CD4-positive, alpha-beta T cell treated with Interleukin-21 for 1 hour (primary cell): Measurements from ENCODE around the gene PLOD3.
"Not testable (repeated sequence)": the region's sequence is repeated elsewhere in the genome, so short reads cannot be mapped to it uniquely, and the experiment has no call there.

ENCODE experiments used
- DNase-seq: peaks from one replicate; pipeline ENCODE4 v3.0.0-alpha.2; 2020

The PLOD3 gene, protein sequence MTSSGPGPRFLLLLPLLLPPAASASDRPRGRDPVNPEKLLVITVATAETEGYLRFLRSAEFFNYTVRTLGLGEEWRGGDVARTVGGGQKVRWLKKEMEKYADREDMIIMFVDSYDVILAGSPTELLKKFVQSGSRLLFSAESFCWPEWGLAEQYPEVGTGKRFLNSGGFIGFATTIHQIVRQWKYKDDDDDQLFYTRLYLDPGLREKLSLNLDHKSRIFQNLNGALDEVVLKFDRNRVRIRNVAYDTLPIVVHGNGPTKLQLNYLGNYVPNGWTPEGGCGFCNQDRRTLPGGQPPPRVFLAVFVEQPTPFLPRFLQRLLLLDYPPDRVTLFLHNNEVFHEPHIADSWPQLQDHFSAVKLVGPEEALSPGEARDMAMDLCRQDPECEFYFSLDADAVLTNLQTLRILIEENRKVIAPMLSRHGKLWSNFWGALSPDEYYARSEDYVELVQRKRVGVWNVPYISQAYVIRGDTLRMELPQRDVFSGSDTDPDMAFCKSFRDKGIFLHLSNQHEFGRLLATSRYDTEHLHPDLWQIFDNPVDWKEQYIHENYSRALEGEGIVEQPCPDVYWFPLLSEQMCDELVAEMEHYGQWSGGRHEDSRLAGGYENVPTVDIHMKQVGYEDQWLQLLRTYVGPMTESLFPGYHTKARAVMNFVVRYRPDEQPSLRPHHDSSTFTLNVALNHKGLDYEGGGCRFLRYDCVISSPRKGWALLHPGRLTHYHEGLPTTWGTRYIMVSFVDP

DNA sequence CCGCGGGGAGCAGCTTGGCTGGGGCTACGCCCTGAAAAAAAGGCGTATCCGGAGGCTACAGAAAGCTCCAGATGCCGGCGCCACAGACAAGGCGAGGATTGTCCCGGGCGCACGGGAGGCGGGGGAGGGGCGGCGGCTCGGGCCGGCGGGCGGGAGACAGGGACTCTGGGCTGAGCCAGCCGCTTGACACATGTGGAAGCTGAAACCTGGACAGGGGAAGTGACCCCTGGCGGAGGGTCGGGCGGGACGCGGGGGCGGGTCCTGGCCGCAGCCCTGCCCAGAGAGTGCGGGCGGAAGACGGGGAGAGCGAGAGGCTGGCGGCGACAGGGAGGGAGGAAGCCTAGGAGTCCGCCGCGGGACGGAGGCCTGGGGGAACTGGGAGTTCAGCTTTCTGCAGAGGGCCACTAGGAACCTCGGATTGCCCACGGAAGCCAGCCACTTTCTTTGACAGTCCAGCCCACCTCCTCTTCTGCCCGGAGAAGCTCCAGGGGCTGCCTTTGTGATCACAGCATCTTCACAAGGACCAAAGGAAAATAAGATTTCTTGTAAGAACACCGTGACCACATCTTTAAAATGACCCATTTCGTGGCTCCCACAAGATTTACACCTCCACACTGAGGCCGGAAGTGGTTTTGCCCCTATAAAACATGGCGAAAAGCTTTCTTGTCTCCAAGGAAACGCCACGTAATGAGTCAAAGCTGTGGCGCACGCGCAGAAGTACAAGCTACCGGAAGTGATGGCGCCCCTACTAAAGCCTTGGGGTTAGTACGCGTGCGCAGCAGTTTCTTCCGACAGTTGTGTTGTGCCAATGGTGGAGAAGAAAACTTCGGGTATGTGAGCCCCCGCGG lies at the start of gene PLOD3, which contains the start of gene ZNHIT1:
Gene PLOD3, minus strand, starts transcription at position 194 of the 848 bp plus-strand sequence. CDS start 307 bp downstream, outside the sequence.
Gene ZNHIT1, plus strand, starts transcription at position 778 of the 848 bp plus-strand sequence. Its CDS starts 31 bp downstream, at position 809.
- DNase-seq = peak; percentile 98

DNA sequence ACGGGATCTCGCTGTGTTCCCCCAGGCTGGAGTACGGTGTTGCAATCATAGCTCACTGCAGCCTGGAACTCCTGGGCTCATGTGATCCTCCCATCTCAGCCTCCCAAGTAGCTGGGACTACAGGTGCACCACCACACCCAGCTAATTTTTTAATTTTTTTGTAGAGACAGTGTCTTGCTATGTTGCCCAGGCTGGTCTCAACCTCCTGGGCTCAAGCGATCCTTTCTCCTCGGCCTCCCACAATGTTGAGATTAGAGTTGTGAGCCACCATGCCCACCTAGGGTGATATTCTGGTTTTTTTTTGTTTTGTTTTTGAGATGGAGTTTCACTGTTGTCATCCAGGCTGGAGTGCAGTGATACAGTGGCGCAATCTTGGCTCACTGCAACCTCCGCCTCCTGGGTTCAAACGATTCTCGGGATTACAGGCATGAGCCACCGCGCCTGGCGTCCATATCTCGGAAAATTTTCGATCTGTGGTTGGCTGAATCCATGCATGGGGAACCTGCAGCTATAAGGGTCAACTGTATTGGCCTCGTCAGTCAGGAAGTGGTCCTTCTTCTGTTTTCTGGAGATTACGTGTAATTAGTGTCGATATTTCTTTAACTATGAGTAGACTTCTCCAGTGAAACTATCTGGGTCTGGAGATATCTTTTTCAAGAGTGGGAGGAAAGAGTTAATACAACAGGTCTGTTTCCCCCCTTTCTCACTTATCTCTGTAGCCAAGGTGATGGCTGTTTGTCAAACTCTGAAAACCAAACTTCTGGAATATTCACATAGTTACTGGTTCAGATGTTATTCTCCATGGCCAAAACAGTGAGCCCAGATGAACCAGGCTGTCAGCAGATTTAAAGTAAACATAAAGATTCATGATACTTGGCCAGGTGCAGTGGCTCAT lies 48.5 kb upstream of the PLOD3 start:
- DNase-seq = no peak

DNA sequence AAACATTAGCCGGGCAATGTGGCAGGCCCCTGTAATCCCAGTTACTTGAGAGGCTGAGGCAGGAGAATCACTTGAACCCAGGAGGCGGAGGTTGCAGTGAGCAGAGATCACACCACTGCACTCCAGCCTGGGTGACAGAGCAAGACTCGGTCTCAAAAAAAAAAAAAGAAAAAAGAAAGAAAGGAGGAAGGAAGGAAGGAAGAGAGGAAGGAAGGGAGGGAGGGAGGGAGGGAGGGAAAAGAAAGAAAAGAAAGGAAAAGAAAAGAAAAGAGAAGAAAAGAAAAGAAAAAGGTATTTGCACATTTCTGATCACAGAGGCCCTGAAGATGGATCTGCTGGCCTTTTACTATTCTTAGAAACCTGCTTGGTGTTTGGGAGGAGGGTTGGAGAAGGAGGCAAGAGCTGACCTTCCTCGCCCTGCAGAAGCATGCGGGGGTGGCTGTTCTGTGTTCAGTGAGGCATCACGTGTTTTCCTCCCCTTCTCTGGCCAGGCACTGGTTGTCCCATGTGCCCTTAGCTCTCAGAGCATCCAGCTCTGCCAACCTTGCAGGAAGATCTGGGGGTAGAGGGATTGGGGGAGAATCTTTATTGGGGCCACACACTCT lies 46.8 kb upstream of the PLOD3 start:
- not testable (repeated sequence) for DNase-seq

DNA sequence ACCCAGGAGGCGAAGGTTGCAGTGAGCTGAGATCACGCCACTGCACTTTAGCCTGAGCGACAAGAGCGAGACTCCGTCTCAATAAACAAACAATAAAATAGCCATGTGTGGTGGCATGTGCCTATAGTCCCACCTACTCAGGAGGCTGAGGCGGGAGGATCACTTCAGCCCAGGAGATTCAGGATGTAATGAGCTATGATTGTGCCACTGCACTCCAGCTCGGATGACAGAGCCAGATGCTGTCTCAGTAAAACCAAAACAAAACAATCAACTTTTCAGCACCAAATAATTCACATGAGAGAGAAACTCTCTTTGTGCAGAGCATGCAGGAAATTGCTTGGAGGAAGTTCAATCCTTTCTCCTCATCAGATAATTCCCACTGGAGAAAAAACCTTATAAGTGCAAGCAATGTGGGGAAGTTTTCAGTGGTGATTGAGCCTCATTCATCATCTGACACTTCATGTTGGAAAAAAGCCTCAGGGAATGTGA lies 40.9 kb upstream of the PLOD3 start:
- no peak for DNase-seq

DNA sequence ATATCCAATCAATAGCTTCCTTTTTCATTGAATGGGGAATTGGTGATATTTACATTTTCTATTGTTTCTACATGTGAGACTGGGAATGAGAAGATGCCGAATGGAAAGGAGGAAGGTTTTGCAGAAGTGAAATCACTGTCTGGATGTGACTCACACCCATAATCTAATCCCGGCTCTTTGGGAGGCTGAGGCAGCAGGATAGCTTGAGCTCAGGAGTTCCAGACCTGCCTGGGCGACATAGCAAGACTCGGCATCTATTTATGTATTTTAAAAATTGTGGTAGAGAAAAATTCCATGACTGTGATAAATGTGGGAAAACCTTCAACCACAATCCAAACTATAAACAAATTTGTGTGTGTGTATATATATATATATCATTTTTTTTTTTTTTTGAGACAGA lies 38.4 kb upstream of the PLOD3 start:
- DNase-seq = no peak

DNA sequence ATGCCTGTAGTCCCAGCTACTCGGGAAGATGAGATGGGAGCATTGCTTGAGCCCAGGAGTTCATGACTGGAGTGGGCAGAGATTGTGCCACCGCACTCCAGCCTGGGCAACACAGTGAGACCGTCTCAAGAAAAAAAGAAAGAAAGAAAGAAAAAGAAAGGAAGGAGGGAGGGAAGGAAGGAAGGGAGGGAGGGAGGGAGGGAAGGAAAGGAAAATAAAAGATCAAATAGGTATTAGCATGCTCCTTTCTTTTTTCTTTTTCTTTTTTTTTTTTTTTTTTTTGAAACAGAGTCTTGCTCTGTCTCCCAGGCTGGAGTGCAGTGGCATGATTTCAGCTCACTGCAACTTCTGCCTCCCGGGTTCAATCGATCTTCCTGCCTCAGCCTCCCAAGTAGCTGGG lies 35.8 kb upstream of the PLOD3 start:
- DNase-seq = not testable (repeated sequence)

DNA sequence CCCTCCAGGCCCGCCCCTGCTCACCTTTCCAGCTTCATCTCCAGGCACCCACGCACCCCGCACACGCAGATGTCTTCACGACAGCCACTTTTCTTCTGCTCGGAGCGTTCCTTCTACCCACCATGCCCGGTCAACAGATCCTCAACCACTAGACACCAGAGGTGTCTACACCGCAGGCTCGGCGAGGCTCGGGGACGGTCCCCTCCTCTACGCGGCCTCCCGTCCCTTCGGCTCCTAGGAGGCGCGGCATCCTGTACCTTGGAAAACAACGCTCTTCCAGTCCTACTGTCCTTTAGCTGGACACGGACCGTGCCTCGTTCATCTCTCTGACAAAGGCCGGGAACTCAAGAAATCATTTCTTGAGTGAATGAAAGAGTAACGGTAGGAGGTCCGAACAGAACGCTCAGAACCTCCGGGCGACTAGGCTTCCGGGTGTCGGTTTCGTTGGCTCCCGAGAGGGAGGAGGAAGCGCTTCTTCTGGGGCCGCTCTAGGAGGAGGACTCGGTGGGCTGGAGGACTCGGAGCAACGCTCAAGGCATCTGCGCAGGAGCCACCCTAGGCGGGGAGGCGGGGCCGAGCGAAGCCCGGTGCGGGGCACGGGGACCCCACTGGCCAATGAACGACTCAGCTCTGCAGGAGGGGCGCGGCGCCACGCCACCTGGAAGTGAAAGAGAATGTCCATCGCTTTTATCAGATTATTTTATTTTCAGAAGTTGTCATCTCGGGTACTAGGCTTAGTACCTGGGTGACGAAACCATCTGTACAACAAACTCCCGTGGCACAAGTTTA lies 34.7 kb upstream of the PLOD3 start:
- peak; percentile 99 for DNase-seq

DNA sequence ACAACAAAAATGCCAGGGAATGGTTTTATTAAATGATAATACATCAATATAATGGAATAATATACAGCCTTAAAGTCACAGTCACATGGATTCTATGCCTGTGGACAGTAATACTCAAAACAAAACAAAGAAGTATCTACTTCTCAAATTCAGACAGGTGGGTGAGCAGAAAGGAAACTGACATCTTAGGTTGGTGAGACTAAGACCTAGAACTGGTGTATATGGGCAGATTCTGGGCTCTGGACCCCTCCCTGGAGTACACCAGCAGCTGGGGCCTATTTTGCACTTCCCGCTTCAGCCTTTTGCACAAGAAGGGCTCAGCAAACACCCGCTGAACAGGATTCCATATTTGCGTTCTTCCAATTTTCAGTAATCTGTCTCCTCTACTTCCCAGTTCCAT lies 32.9 kb upstream of the PLOD3 start:
- no peak for DNase-seq

DNA sequence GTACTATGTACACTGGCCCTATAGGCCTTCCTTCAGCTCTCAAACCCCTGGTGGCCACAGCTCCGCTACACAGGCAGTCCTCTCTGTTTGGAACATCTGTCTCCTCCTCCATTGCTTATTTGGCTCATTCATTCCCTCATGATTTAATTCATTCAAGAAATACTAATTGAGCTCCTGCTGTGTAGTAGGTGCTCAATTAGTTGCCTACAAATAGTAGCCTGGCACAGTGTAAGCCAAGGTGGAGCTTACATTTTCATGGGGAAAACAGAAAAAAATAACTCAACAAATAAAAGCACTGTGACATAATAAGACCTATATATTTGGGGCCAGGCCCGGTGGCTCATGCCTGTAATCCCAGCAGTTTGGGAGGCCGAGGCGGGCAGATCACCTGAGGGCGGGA lies 30.9 kb upstream of the PLOD3 start:
- DNase-seq = no peak

DNA sequence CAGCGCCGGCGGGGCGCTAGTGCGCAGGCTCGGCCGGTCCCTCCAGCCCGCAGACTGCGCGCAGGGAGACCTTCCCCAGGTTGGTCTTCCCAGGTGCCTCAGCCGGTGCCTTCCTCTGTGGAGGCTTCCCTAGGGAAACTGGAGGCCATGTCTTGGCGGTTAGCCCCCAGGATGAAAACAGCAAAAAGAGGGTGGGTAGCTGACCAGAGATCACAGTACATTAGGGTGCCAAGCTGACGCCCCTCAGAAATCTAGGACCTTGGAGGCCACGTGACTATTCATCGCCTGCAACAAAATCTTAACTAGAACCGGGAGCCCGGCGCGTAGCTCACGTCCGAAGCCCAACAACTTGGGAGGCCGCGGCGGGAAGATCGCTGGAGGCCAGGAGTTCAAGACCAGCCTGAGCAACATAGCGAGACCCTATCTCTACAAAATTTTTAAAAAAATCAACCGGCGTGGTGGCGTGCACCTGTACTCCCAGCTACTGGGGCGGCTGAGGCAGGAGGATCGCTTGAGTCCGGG lies 27.8 kb upstream of the PLOD3 start:
- no peak for DNase-seq

DNA sequence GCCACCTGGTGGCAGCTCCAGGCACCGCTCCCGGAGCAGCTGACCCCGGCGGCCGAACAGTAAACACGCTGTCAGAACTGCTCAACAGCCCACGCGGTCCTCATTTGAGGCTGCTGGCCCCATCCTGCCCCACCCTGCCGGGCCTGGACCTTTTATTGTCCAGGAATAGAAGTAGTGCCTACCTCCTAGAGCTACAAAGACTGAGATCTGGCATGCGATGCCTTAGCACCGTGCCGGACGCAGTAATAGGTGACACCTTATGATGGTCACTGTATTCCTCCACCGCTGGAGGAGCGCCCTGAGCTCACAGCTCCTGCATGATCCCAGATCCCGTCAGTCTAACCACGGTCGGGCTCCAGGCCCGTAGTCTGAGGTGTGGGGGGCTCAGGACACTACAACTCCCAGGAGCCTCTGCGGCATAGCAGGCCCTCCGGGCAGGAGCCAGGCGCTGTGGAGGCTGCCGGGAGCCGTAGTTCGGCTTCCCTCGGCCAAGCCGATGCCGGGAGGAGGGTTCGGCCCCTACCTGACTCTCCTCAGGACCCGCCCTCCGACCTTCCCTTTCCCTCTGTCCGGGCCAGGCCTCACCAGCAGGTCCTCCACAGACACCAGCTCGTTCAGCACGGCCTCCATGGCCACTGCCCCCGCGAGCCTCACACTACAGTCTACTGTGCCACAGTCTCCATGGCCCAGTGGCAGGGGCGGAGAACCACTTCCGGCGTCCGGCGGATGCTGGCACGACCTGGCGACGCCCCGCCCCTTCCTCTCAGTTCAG lies 27.2 kb upstream of the PLOD3 start, which contains the start of gene FIS1:
Gene FIS1, minus strand, starts transcription at position 707 of the 772 bp plus-strand sequence. Its CDS starts 77 bp downstream, at position 630.
- peak; percentile 92 for DNase-seq

DNA sequence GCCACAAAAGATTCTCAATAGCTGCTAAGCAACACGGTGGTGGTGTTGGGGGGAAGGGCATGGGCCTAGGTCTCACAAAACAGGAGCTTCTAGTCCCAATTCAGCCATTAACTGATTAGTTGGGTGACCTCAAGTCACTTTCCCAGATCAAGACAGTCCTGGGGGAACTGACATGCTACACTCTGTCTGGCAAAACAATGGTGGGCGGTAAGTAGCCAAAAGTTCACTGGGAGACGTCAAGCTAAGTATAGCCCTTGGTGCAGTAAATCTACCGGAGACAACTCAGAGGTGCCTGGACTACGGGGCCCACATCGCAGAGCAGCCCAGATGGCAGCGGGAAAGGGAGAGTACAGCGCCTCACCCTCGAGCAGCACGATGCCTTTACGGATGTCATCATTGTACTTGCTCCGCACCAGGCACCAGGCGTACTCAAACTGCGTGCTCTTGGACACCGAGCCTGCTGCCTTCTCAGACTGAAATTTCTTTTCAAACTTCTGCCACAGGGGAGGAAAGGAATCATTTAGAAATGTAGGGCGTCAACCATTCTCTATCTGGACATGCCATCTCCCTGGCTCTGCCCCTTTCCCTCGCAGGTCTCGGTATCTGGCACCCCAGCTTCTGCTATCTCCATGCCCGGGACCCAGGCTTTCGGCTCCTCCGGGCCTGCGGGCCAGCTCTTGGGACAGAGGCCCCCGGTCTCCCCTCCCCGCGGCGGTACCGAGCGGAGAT lies 26.4 kb upstream of the PLOD3 start:
- no peak for DNase-seq

DNA sequence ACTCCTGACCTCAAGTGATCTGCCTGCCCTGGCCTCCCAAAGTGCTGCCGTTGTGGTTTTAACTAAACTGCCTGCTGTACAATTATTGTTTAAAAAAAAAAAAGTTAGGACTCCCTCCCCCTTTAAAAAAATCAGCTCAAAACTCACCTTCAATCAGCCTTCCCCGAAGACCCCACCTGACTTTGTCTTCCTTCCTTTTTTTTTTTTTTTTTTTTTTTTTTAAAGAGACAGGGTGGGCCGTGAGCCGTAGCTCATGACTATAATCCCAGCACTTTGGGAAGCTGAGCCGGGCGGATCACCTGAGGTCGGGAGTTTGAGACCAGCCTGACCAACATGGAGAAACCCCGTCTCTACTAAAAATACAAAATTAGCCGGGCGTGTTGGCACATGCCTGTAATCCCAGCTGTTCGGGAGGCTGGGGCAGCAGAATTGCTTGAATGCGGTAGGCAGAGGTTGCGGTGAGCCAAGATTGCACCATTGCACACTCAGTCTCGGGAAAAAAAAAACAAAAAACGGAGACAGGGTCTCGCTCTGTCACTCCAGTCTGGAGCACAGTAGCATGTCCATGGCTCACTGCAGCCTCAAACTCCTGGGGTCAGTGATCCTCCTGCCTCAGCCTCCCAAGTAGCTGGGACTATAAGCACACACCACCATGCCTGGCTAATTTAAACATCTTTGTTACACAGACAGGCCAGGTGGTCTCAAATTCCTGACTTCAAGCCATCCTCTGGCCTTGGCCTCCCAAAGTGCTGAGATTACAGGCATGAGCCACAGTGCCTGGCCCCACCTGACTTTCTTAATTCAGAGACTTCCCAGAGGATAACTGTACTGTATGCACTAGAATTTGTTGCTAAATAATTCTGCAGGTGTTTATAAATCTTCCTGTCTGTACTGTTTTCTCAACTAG lies 24.3 kb upstream of the PLOD3 start:
- DNase-seq = no peak

DNA sequence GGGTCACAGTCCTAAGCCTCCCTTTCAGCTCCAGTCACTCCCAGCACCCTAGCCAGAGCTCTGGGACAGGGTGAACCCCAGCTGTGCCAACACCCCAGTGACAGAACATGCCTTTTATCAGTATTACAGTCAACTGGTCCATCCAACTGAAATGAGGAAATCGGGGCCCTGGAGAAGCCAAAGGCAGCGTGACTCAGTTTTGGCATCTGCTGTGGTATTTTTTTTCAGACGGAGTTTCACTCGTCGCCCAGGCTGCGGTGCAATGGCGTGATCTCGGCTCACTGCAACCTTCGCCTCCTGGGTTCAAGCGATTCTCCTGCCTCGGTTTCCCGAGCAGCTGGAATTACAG lies 23.6 kb upstream of the PLOD3 start:
- no peak for DNase-seq

DNA sequence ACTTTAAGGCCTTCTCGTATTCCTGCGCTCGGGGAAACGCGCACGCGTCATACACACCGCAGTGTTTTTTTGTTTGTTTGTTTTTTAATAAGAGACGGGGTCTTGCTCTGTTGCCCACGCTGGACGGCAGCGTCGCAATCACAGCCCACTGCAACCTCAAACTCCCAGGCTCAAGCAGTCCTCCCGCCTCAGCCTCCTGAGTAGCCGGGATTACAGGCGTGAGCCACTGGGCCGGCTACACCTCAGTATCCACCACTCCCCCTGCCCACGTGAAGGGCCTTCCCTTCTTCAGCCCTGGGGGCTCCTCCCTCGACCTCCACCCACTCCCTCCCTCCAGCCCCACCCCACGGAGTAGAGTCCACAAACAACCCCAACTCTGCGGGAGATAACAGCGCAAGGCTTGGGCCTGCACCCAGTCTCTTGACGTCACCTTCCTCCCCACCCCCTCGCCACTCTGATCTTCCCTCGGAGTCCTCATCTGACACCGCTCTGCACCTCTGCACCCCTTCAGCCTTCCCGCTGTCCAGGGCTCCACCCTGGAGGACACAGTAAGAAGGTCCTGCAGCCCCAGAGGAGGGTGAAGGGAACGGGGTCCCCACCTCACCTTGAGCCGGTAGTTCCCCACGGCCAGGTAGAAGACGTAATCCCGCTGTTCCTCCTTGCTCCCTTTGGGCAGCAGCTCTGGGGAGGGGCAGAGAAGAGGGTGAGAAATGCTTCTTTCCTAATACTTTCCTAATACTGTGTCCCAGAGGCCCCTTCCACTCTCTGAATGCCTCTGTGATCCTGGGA lies 23.0 kb upstream of the PLOD3 start:
- no peak for DNase-seq

DNA sequence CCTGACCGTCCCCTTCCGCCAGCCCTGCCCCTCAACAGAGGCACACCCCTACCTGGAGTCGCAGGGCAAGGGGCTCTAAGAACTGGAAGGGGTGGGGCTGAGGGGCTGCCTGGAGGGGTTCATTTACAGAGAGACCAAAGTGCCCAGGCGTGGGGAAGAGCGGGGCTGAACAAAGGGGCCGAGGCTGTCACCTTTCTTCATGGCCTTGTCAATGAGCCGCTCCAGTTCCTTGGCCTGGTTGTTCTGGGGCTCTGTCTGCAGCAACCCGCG lies 22.5 kb upstream of the PLOD3 start:
- DNase-seq = no peak
